ENCODE data around the gene HOXA7. TPM values are rescaled to one million over a fixed set of nuclear protein-coding genes. Genes with fewer than 3 reads are reported as not detected.

HOXA7 gene
- total RNA-seq, 1 experiment from 2014 or later = 0.95 TPM

DNA sequence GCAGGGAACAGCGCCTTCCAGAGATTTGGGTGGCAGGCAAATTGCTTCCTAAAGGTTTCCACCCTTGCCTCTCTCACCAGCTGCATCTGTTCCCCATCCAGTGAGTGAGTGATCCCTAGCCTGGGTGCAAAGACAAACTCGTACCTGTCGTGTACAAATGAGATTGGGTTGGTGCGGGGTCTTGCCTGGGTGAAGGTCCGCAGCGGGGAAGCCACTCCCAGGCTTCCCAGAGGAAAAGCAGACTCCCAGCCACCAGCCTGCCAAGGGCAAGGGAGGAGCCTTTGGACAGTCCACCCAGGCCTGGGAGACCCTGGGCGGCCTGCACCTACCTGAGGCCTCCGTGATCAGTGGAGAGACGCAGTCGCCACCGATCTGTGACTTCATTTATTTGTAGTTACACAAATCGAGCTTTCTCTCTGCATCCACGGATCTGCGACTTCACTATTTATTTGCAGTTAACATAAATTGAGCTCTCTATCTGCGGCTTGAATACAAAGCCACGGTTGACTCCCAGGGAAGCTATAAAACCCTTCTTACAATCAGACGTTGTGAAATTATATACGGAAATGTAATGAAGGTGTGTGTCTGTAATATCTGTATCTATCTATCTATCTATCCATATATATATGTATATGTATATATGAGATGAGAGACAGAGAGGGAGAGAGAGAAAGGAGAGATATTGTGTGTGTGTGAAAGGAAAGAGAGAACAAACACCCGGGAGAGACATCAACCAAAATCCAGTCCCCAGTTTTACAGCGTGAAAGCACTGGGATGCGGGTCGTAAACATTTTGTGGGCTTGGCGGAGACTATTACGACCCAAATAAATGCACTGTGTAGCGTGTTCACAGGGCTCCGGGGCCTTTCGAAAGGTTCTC is 3.0 kb upstream of the HOXA7 start:
- Histone ChIP-seq H3K27me3 (no peaks in the 10 kb centered on the region), H3K36me3 (peaks cover 26% of the 10 kb centered on the region), H3K4me3 (no peak overlapping the region), H3K9me3 (no peaks in the 10 kb centered on the region)
- no peak for DNase-seq

- H3K9me3 ChIP-seq = no peaks in the 10 kb centered on the region
- no peak overlapping the region for H3K4me3 ChIP-seq
- peaks cover 18% of the 10 kb centered on the region for H3K36me3 ChIP-seq
- DNase-seq = no peak
- no peaks in the 10 kb centered on the region for H3K27me3 ChIP-seq
These were observed 2.2 kb upstream of the HOXA7 start for GRCh38 chr7:27158436-27159265.

- H3K36me3 ChIP-seq = peaks cover 10% of the 10 kb centered on the region
- no peaks in the 10 kb centered on the region for H3K27me3 ChIP-seq
- H3K9me3 ChIP-seq = no peaks in the 10 kb centered on the region
- H3K4me3 ChIP-seq = no peak overlapping the region
- DNase-seq = no peak
These were observed 1.4 kb upstream of the HOXA7 start for GRCh38 chr7:27157702-27158431.

DNA sequence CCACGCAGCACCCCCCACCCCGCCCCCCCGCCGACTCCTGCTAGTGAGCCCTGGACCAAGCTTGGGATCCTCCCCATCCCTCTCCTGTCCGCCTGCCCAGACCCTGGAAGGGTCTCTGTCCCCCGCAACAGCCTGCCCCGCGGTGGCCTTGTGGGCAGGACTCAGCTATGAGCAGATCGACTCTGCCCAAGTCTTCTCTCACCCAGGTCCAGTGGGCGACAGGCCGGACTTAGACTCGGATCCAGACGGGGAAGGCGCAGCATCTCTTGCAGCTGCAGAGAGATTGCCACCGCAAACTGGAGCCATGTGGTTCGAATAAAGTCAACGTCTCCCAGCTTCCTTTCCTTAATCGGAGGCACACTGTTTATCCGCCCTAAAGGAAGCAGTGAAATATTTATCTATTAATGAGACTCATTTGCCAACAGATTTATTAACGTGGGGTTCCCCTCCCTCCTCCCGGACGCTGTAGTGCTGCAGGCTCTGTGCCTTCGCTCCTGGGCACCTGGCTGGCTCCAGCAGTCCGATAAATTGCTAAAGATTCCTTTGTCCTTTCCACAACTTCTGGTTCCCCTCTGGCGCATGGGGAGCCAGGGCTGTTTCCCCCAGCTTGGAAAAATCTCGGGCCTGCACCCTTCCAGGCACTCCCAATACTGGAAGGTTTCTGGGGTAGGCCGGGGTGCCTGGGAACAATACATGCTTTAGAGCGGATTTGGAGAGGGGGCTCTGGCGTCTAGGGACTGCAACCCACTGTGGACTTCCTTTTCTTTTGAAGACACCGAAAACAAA is 634 bp upstream of the HOXA7 start:
- no peak for DNase-seq
- Histone ChIP-seq H3K36me3 (peaks cover 5% of the 10 kb centered on the region; the same call in 1 of the 2 replicates), H3K27me3 (no peaks in the 10 kb centered on the region), H3K4me3 (peak overlapping the region; percentile 83), H3K9me3 (no peaks in the 10 kb centered on the region)

GRCh38 chr7:27155816-27156507 is 513 bp downstream of the HOXA7 start:
- peak overlapping the region; percentile 83 for H3K4me3 ChIP-seq
- H3K27me3 ChIP-seq = no peaks in the 10 kb centered on the region
- DNase-seq = peak; percentile 47
- H3K9me3 ChIP-seq = no peaks in the 10 kb centered on the region
- H3K36me3 ChIP-seq = no peaks in the 10 kb centered on the region

DNA sequence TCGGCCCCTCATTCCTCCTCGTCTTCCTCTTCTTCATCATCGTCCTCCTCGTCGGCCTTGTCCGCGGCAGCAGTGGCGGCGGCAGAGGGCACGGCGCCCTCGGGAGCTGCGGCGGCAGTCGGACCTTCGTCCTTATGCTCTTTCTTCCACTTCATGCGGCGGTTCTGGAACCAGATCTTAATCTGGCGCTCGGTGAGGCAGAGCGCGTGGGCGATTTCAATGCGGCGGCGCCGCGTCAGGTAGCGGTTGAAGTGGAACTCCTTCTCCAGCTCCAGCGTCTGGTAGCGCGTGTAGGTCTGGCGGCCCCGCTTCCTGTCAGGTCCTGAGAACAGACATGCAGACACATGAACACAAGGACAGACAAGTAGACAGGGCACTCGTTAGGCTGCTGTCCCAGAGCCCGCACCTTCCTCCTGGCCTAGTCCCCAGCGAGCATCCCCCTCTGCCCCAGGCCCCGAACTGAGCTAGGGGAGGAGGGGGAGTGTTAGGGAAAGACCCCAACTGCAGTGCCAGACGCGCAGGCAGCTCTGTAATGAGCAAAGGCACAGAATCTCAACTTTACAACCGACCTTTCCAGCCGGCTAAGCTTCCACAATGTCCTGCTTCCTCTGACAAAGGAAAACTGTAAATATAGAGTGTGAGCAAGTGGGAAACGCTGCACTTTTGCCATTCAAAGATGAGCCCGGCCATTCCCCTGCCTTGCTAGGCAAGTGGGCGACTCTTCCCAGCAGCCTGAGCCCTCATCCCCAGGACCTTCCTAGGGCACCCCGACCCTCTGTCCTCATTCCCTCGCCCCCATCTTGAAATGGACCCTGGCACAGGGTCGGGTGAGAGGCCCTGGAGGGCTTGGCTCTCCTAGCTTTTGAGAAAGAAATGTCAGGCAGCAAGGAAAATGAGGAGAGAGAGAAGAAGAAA is 1.3 kb downstream of the HOXA7 start:
- Histone ChIP-seq H3K9me3 (no peaks in the 10 kb centered on the region), H3K4me3 (peak overlapping the region; percentile 83), H3K27me3 (no peaks in the 10 kb centered on the region), H3K36me3 (no peaks in the 10 kb centered on the region)
- no peak for DNase-seq

GRCh38 chr7:27154369-27154768 is 2.1 kb downstream of the HOXA7 start:
- no peaks in the 10 kb centered on the region for H3K27me3 ChIP-seq
- DNase-seq = no peak
- H3K4me3 ChIP-seq = no peak overlapping the region
- no peaks in the 10 kb centered on the region for H3K9me3 ChIP-seq
- no peaks in the 10 kb centered on the region for H3K36me3 ChIP-seq

DNA sequence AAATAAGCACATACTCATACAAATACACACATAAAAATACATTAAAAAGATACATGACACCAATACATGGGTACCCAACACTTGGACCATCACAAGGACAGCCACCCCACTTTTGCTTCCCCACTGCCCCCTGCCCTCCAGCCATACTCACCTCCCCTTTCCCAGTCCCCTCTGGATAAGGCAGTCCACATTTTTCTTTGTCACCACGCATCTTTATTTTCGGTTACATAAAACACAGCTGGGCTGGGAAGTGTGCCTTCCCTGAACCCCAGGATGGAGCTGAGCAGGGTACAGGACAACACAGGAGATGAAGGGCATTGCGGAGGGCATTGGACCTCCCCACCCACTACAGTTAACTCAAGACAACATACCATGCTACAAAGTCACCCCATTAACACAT is 2.9 kb downstream of the HOXA7 start:
- H3K4me3 ChIP-seq = no peak overlapping the region

DNA sequence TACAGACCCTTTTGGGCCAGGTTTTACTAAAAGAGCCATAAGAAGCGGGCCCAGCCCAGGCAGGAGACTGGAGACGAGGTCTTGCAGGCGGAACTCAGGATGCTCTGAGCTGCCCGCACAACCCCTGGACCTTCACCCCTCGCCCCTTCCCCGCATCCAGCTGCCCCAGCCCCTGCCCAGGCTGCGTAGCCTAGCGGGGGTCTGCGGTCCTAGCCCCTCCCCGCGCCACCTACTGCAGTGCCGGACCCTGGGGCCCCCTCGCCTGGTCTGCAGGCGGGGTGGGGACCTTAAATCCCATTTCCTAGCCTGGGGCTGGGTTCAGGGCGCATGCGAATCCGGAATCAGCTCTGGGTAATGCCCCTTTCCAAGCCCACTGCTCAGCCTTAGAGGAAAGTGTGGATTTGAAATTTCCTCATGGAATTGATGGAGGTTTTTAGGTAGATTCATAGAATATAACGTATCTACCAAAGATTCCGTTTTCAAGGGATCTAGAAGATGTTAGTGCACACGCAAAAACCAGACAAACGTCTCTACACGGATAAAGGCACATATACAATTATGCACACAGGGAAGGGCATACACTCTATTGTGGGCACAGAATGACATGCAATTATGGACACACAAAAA is 3.5 kb downstream of the HOXA7 start:
- Histone ChIP-seq H3K4me3 (peak overlapping the region; percentile 53), H3K27me3 (no peaks in the 10 kb centered on the region), H3K9me3 (no peaks in the 10 kb centered on the region), H3K36me3 (no peaks in the 10 kb centered on the region)
- no peak for DNase-seq

More for the DNA sequence above, 2.9 kb downstream of the HOXA7 start:
- Histone ChIP-seq H3K36me3 (no peaks in the 10 kb centered on the region), H3K27me3 (no peaks in the 10 kb centered on the region), H3K9me3 (no peaks in the 10 kb centered on the region)
- DNase-seq = no peak

DNA sequence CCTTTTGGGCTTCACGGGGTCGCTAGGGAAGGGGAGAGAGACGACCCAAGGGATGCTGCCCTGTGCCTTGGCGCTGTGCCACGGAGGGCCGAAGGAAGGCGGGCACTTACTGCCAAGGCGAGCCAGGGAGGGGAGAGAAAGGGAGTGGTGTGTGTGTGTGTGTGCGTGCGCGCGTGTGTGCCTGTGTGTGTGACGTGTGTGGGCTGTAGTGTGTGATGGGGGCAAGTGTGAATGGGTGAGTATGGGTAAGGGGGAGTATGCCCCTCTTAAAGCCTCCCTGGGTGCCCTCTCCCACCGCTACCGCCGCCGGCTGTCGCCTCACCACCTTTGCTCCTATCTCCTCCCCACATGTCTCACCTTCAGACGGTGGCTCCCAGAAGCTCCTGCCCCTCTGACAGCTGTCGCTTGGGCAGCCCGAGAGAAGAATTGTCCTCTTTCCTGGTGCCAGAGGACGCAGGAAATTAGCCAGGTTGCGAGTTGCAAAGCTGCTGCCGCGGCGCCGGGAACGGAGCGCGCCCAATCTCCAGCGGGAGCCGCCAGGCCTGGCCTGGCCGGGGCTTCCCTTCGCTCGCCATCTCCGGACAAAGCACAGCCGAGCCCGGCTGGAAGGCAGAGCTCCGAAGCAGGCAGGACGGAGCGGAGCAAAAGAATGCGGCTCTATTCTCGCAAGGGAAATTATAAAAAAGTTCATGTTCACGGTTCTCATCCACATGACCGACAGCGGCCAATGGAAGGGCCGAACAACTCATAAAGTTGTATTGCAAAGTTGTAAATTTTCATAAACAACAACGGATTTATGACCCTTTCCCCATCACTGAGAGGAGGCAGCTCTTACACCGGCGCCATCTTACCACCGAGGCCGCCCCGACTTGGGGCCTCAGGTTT is 4.3 kb downstream of the HOXA7 start, which contains the start of gene HOXA3:
Gene HOXA3, minus strand, starts transcription at position 653 of the 885 bp plus-strand sequence. CDS start 41,943 bp downstream, outside the sequence.
- peak; percentile 60 for DNase-seq
- H3K9me3 ChIP-seq = no peaks in the 10 kb centered on the region
- H3K27me3 ChIP-seq = no peaks in the 10 kb centered on the region
- H3K36me3 ChIP-seq = no peaks in the 10 kb centered on the region
- peak within 1 kb of the TSS; percentile 53 for H3K4me3 ChIP-seq

DNA sequence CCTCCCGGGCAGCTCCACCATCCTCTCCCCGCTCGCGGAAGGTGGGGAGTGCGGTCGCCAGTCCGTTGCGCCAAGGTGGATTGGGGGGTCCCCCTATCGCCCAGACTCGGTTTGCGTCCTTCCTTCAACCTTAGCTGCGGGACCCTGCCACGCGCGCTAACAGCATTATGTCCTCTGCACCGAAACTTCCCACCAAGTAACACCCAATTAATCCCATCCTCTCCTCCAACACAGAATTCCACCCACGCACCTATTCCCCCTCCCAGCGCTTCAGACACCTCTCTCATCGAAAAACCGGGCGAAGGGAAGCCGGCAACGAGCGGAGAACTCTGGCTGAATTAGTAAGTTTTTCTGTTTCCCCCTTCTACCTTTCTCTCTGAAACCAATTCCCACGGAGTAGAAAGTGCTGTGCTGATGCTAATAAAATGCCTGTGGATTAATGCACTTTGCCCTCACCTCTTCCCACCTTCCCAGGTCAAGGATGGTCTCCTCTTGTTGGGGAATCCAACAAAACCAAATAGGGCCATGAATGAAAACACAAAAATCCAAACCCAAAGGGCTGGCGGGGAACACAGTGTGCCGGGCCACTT is 5.0 kb downstream of the HOXA7 start:
- peak overlapping the region; percentile 53 for H3K4me3 ChIP-seq
- peak; percentile 59 for DNase-seq

GRCh38 chr7:27150568-27151340 is 5.7 kb downstream of the HOXA7 start:
- peak; percentile 86 for DNase-seq
- Histone ChIP-seq H3K36me3 (peaks cover 3% of the 10 kb centered on the region; the same call in 1 of the 2 replicates), H3K4me3 (peak overlapping the region; percentile 53), H3K27me3 (no peaks in the 10 kb centered on the region), H3K9me3 (no peaks in the 10 kb centered on the region)

More for the DNA sequence above, 5.0 kb downstream of the HOXA7 start:
- Histone ChIP-seq H3K27me3 (no peaks in the 10 kb centered on the region), H3K9me3 (no peaks in the 10 kb centered on the region), H3K36me3 (no peaks in the 10 kb centered on the region)
